IMR-90 (cell line): ENCODE measurements around the gene MCM3AP. TPM values are rescaled to one million over a fixed set of nuclear protein-coding genes. Genes with fewer than 3 reads are reported as not detected.

Experiments used
- ATAC-seq: fragments of 200-7000 bp; cut with Tn5 transposase; 2 replicates; pipeline ENCODE4 v1.9.1; 2020; ENCODE audit warnings: low read depth, mild to moderate bottlenecking, moderate library complexity
- BruUV-seq: library from RNA; stranded (reverse); fragments of 400-500 nt; replicated peaks from 2 replicates; lab custom pipeline; 2021; lab: Mats Ljungman, UMichigan
- CTCF ChIA-PET: fragments of 300-600 bp; formaldehyde crosslinking; extraction: SDS; loops from one replicate; lab custom pipeline; 2021; ENCODE audit warnings: antibody characterized with exemption; lab: Yijun Ruan, JAX
- POLR2A ChIA-PET: fragments of 300-600 bp; sonication (Branson Sonifier 250); formaldehyde crosslinking; loops from one replicate; lab custom pipeline; 2022; ENCODE audit warnings: antibody characterized with exemption; ENCODE audit not compliant: unreplicated experiment; lab: Charles Lee
- DNase-seq: peaks from one replicate; pipeline ENCODE4 v3.0.0; 2013
- H2AFZ ChIP-seq: replicated peaks from 2 replicates; pipeline ENCODE3; 2013; ENCODE audit warnings: low read length, mild to moderate bottlenecking; ENCODE audit not compliant: poor library complexity
- H2AK5ac ChIP-seq: 2 replicates; pipeline ENCODE4 v1.6.1; 2013; ENCODE audit warnings: low read depth, low read length, inconsistent platforms
- H2AK9ac ChIP-seq: replicated peaks from 2 replicates; pipeline ENCODE3; 2013; ENCODE audit warnings: mild to moderate bottlenecking, low read depth, low read length, moderate library complexity; ENCODE audit not compliant: poor library complexity
- H2BK120ac ChIP-seq: 2 replicates; pipeline ENCODE4 v1.6.1; 2013; ENCODE audit warnings: low read depth, low read length, inconsistent platforms
- H2BK15ac ChIP-seq: 3 replicates; pipeline ENCODE4 v1.6.1; 2013; ENCODE audit warnings: low read depth, low read length, inconsistent platforms
- H2BK20ac ChIP-seq: 2 replicates; pipeline ENCODE4 v1.6.1; 2013; ENCODE audit warnings: low read depth, mild to moderate bottlenecking, inconsistent platforms, low read length, moderate library complexity
- H2BK5ac ChIP-seq: 2 replicates; pipeline ENCODE4 v1.6.1; 2013; ENCODE audit warnings: mild to moderate bottlenecking, low read depth, low read length, inconsistent platforms; ENCODE audit not compliant: poor library complexity, severe bottlenecking
- H3K14ac ChIP-seq: replicated peaks from 2 replicates; pipeline ENCODE4 v1.6.1; 2013; ENCODE audit warnings: low read depth, low read length, inconsistent platforms
- H3K18ac ChIP-seq: 2 replicates; pipeline ENCODE4 v1.6.1; 2013; ENCODE audit warnings: low read depth, low read length, control low read depth
- H3K23ac ChIP-seq: 2 replicates; pipeline ENCODE4 v1.6.1; 2013; ENCODE audit warnings: low read depth, low read length, inconsistent platforms
- H3K27ac ChIP-seq: 2 replicates; pipeline ENCODE4 v1.5.1; 2013; ENCODE audit warnings: mild to moderate bottlenecking, control low read depth, low read length; ENCODE audit not compliant: insufficient read depth
- H3K27me3 ChIP-seq: 2 replicates; pipeline ENCODE4 v1.6.1; 2013; ENCODE audit warnings: low read length; ENCODE audit not compliant: control insufficient read depth, insufficient read depth
- H3K36me3 ChIP-seq: 2 replicates; pipeline ENCODE4 v1.6.1; 2013; ENCODE audit warnings: low read length, mixed read lengths; ENCODE audit not compliant: control insufficient read depth, insufficient read depth
- H3K4ac ChIP-seq: 2 replicates; pipeline ENCODE4 v1.6.1; 2013; ENCODE audit warnings: low read depth, low read length, inconsistent platforms
- H3K4me1 ChIP-seq: 2 replicates; pipeline ENCODE4 v1.6.1; 2013; ENCODE audit warnings: low read length, mixed read lengths; ENCODE audit not compliant: control insufficient read depth, insufficient read depth
- H3K4me2 ChIP-seq: 2 replicates; pipeline ENCODE4 v1.6.1; 2013; ENCODE audit warnings: low read depth, mild to moderate bottlenecking, control low read depth, low read length, moderate library complexity
- H3K4me3 ChIP-seq: 2 replicates; pipeline ENCODE4 v1.5.1; 2013; ENCODE audit warnings: low read depth, mild to moderate bottlenecking, control low read depth, low read length, moderate library complexity; ENCODE audit not compliant: insufficient read depth
- H3K56ac ChIP-seq: 2 replicates; pipeline ENCODE4 v1.6.1; 2013; ENCODE audit warnings: low read length, inconsistent platforms; ENCODE audit not compliant: insufficient read depth; ENCODE audit errors: extremely low read depth
- H3K79me1 ChIP-seq, 2 experiments: 2 replicates each; pipeline ENCODE4 v1.6.1; 2013; ENCODE audit warnings: low read length in 2 of 2, inconsistent platforms in 1 of 2, low read depth in 1 of 2
- H3K9ac ChIP-seq: 2 replicates; pipeline ENCODE4 v1.6.1; 2013; ENCODE audit warnings: low read depth, low read length, control low read depth
- H3K9me1 ChIP-seq: 2 replicates; pipeline ENCODE4 v1.6.1; 2013; ENCODE audit warnings: low read length, inconsistent platforms; ENCODE audit not compliant: insufficient read depth
- H3K9me3 ChIP-seq: 2 replicates; pipeline ENCODE4 v1.6.1; 2013; ENCODE audit warnings: low read length; ENCODE audit not compliant: control insufficient read depth, insufficient read depth
- H4K20me1 ChIP-seq: 2 replicates; pipeline ENCODE4 v1.6.1; 2013; ENCODE audit warnings: low read length, inconsistent platforms; ENCODE audit not compliant: insufficient read depth
- H4K5ac ChIP-seq: 2 replicates; pipeline ENCODE4 v1.6.1; 2013; ENCODE audit warnings: mild to moderate bottlenecking, low read depth, low read length, control low read depth
- H4K8ac ChIP-seq, 2 experiments: 2 replicates each; pipeline ENCODE4 v1.6.1; 2013; ENCODE audit warnings: low read depth in 2 of 2, low read length in 2 of 2, control low read depth in 1 of 2, inconsistent platforms in 1 of 2
- H4K91ac ChIP-seq: 2 replicates; pipeline ENCODE4 v1.6.1; 2013; ENCODE audit warnings: low read depth, low read length, inconsistent platforms; ENCODE audit not compliant: insufficient read depth
- CEBPB ChIP-seq: IDR thresholded peaks from 2 replicates; pipeline ENCODE4 v1.6.1; 2012; ENCODE audit warnings: low read depth, low read length, improper control_type of control experiment
- CHD1 ChIP-seq: IDR thresholded peaks from 2 replicates; pipeline ENCODE4 v1.6.1; 2012; ENCODE audit warnings: low read depth, low read length, improper control_type of control experiment
- POLR2A ChIP-seq: IDR thresholded peaks from 2 replicates; pipeline ENCODE4 v1.6.1; 2012; ENCODE audit warnings: mild to moderate bottlenecking, low read depth, low read length
- RAD21 ChIP-seq: IDR thresholded peaks from 2 replicates; pipeline ENCODE4 v1.6.1; 2012; ENCODE audit warnings: low read length, improper control_type of control experiment
- WGBS, 2 experiments: methylation state at CpG; one replicate each; pipeline versions ENCODE4 v1.1.5 to v1.1.7; 2013; ENCODE audit warnings: missing lambda C conversion rate in 2 of 2; ENCODE audit not compliant: insufficient read length in 1 of 2; ENCODE audit errors: extremely low coverage in 2 of 2; 5-methylcytosine and 5-hydroxymethylcytosine counted together
- dilution Hi-C: fragments of 300-500 bp; cut with HindIII; formaldehyde crosslinking; loops from one replicate; pipeline ENCODE4 v1.14.3; 2018; ENCODE audit warnings: low sequenced_read_pairs; ENCODE audit not compliant: unreplicated experiment
- in situ Hi-C: fragments of 300-500 bp; cut with MboI; formaldehyde crosslinking; loops from 3 replicates; pipeline ENCODE4 v1.14.3; 2019; ENCODE audit warnings: low sequenced_read_pairs, inconsistent platforms, mixed read lengths
- intact Hi-C: fragments of 100-400 bp; cut with micrococcal nuclease; formaldehyde crosslinking; loops from 2 replicates; pipeline ENCODE4 v1.10.0; 2022
- polyA plus RNA-seq, 3 experiments: library from polyadenylated mRNA; depleted of rRNA; stranded (reverse); fragments of >200 nt; gene quantifications; 2 replicates each; pipeline ENCODE4 v1.2.3, GENCODE V29; 2012; ENCODE audit warnings: low replicate concordance in 1 of 3
- total RNA-seq: library from RNA; depleted of rRNA; stranded (reverse); fragments of >200 nt; gene quantifications from 2 replicates; pipeline ENCODE4 v1.2.3, GENCODE V29; 2012

The MCM3AP gene
- total and polyA plus RNA-seq, 2 of the 4 experiments (the other 2 are of a cell fraction): 46.5 to 63.1 TPM

DNA sequence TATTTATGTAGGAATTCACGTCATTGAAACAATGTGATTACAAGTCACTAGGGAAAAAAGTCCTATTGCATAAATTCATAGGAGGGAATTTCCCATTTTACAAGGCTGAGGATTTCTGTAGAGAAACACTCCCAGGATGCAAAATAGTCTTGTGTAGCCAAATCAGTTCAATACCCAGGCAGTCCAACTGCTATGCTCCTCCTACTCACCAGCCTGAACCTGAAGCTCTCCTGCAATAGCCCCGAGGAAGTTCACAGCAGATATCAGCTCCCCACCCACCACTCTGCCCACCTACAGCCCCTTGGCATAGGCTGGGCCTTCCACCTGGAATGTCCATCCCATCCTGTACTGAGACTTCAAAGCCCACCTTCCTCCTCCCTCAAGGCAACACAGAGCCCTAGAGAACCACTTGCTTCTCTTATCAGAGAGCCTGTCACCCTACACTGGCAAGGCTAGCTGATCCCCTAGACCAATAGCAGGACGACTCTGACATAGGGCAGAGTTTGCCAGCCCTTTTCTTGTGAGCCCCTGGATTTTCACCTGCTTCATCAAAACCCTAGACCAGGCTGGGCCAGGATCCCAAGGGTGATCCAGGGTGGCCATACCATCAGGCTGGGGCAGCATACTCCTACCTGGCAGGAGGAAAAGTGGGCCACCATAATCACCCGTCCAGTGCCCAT lies 58.4 kb downstream of the MCM3AP start:
- Histone ChIP-seq H3K23ac (peak overlapping the region; percentile 39; the same call in 1 of the 2 replicates), H3K56ac (no peak overlapping the region), H4K5ac (no peak overlapping the region), H2AK5ac (peak overlapping the region; percentile 61), H2BK120ac (no peak overlapping the region), H3K9ac (peak overlapping the region; percentile 77), H3K36me3 (peaks cover 9% of the 10 kb centered on the region), H3K9me3 (no peaks in the 10 kb centered on the region), H2AK9ac (peak overlapping the region; percentile 93), H3K27me3 (no peaks in the 10 kb centered on the region), H2BK15ac (no peak overlapping the region), H3K27ac (no peak overlapping the region), H4K8ac (no peak overlapping the region), H3K9me1 (peaks cover 13% of the 10 kb centered on the region), H3K14ac (peak overlapping the region; percentile 69), H2BK20ac (no peak overlapping the region), H3K4ac (peak overlapping the region; percentile 22; the same call in 1 of the 2 replicates), H3K4me3 (peak overlapping the region; percentile 98), H3K18ac (no peak overlapping the region), H4K20me1 (peaks cover 28% of the 10 kb centered on the region; the same call in 1 of the 2 replicates), H2AFZ (peak overlapping the region; percentile 9), H4K91ac (no peak overlapping the region), H3K79me1 (peaks cover 9 to 64% of the 10 kb centered on the region in 2 experiments; a peak in 3 of 4 replicates), H3K4me2 (peak overlapping the region; percentile 82), H3K4me1 (peaks cover 13% of the 10 kb centered on the region), H2BK5ac (no peak overlapping the region)
- intact Hi-C loops: loop anchor here (2.0 kb wide), 1 partner anchor 254 kb away; no protein-coding TSS in a partner anchor
- DNase-seq: peak; percentile 78
- no peak for ATAC-seq
- BruUV-seq: no TSS peak
- CTCF ChIA-PET: no interaction called here
- WGBS, 2 experiments: no CpG with 5 or more reads among the region's 4 CpGs
- in situ Hi-C loops: no loop called here
- dilution Hi-C loops: no loop called here
- POLR2A ChIA-PET: no interaction called here
- TF ChIP-seq CHD1 (no peak), RAD21 (no peak), CEBPB (peak; percentile 60; the same call in 1 of the 2 replicates), POLR2A (peak; percentile 52; the same call in 1 of the 2 replicates)
